BE2C (cell line): Measurements from ENCODE around the gene TBC1D3B.

ENCODE experiments used
- DNase-seq: peaks from one replicate; pipeline ENCODE4 v3.0.0-alpha.2; 2020
- H3K27me3 ChIP-seq: fragments of 250-450 bp; sonication (Bioruptor Pico); 2 replicates; pipeline ENCODE4 v1.5.1; 2020; ENCODE audit warnings: mild to moderate bottlenecking
- H3K36me3 ChIP-seq: fragments of 250-450 bp; sonication (Bioruptor Pico); 2 replicates; pipeline ENCODE4 v1.5.1; 2020; ENCODE audit warnings: mild to moderate bottlenecking
- H3K4me1 ChIP-seq: fragments of 250-450 bp; sonication (Bioruptor Pico); 2 replicates; pipeline ENCODE4 v1.5.1; 2020
- H3K4me3 ChIP-seq: 2 replicates; pipeline ENCODE4 v1.5.1; 2011; ENCODE audit warnings: low read depth, low read length
- H3K9me3 ChIP-seq: fragments of 250-450 bp; sonication (Bioruptor Pico); 2 replicates; pipeline ENCODE4 v1.5.1; 2020
- TF ChIP-seq, protein P1 (sequence below): IDR thresholded peaks from 2 replicates; pipeline ENCODE4 v1.5.1; 2012; ENCODE audit warnings: mild to moderate bottlenecking, low read depth, low read length

TBC1D3B gene

GRCh38 chr17:36147601-36148000, 28.8 kb downstream of the TBC1D3B start:
- H3K9me3 ChIP-seq: no peaks in the 10 kb centered on the region
- no peaks in the 10 kb centered on the region for H3K4me1 ChIP-seq
- H3K4me3 ChIP-seq: no peak overlapping the region
- TF ChIP-seq, protein P1, sequence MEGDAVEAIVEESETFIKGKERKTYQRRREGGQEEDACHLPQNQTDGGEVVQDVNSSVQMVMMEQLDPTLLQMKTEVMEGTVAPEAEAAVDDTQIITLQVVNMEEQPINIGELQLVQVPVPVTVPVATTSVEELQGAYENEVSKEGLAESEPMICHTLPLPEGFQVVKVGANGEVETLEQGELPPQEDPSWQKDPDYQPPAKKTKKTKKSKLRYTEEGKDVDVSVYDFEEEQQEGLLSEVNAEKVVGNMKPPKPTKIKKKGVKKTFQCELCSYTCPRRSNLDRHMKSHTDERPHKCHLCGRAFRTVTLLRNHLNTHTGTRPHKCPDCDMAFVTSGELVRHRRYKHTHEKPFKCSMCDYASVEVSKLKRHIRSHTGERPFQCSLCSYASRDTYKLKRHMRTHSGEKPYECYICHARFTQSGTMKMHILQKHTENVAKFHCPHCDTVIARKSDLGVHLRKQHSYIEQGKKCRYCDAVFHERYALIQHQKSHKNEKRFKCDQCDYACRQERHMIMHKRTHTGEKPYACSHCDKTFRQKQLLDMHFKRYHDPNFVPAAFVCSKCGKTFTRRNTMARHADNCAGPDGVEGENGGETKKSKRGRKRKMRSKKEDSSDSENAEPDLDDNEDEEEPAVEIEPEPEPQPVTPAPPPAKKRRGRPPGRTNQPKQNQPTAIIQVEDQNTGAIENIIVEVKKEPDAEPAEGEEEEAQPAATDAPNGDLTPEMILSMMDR: no peak
- H3K27me3 ChIP-seq: peaks cover 42% of the 10 kb centered on the region
- H3K36me3 ChIP-seq: no peaks in the 10 kb centered on the region
- DNase-seq: no peak

GRCh38 chr17:36144981-36145729, 31.3 kb downstream of the TBC1D3B start:
- H3K4me3 ChIP-seq: no peak overlapping the region
- H3K4me1 ChIP-seq: no peaks in the 10 kb centered on the region
- peaks cover 53% of the 10 kb centered on the region for H3K27me3 ChIP-seq
- H3K36me3 ChIP-seq: no peaks in the 10 kb centered on the region
- H3K9me3 ChIP-seq: no peaks in the 10 kb centered on the region
- DNase-seq: no peak
- TF ChIP-seq, protein P1: no peak

- H3K27me3 ChIP-seq: peaks cover 42% of the 10 kb centered on the region
- no peak for DNase-seq
- TF ChIP-seq, protein P1: no peak
- no peaks in the 10 kb centered on the region for H3K4me1 ChIP-seq
- no peak overlapping the region for H3K4me3 ChIP-seq
- H3K9me3 ChIP-seq: no peaks in the 10 kb centered on the region
- no peaks in the 10 kb centered on the region for H3K36me3 ChIP-seq
Observed at GRCh38 chr17:36144014-36144413, 32.4 kb downstream of the TBC1D3B start.

DNA sequence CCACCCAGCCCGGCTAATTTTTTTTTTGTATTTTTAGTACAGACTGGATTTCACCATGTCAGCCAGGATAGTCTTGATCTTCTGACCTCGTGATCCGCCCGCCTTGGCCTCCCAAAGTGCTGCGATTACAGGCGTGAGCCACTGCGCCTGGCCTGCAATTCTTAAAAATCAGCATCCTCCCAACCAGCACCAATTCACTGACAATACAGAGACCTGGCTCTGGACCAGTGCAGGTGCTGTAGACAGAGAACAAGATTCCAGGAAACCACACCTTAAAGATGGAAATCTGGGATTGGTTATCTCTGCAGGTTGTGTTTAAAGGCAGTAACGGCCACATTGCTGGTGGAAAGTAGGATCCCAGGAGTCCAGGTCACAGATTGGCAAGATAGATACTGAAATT, 33.6 kb downstream of the TBC1D3B start:
- H3K27me3 ChIP-seq: peaks cover 37% of the 10 kb centered on the region
- TF ChIP-seq, protein P1: no peak
- H3K4me1 ChIP-seq: no peaks in the 10 kb centered on the region
- no peaks in the 10 kb centered on the region for H3K9me3 ChIP-seq
- no peaks in the 10 kb centered on the region for H3K36me3 ChIP-seq
- no peak for DNase-seq
- H3K4me3 ChIP-seq: no peak overlapping the region

DNA sequence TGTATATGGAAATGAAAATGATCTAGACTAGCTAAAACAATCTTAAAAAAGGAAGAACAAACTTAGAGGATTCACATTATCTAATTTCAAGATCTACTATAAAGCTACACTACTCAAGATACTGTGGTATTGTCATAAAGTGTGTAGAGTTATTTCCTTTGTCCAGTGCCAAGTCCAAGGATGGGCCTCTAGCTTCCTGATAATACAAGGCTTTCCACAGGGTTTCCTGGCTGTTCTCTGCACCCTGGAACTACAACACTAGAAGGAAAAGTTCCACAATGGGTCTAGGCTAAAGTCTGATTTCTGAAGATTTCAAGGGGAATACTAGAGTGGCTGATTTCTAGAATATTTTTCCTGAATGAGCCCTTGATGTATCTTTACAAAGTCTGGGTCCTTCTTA, 34.2 kb downstream of the TBC1D3B start:
- H3K36me3 ChIP-seq: no peaks in the 10 kb centered on the region
- H3K9me3 ChIP-seq: no peaks in the 10 kb centered on the region
- H3K4me3 ChIP-seq: no peak overlapping the region
- no peaks in the 10 kb centered on the region for H3K4me1 ChIP-seq
- no peak for DNase-seq
- TF ChIP-seq, protein P1: no peak
- H3K27me3 ChIP-seq: peaks cover 32% of the 10 kb centered on the region

- Histone ChIP-seq H3K4me1 (no peaks in the 10 kb centered on the region), H3K9me3 (no peaks in the 10 kb centered on the region), H3K4me3 (no peak overlapping the region), H3K36me3 (no peaks in the 10 kb centered on the region), H3K27me3 (peaks cover 23% of the 10 kb centered on the region)
- TF ChIP-seq, protein P1: no peak
- DNase-seq: no peak
Observed at GRCh38 chr17:36136439-36136838, 40.0 kb downstream of the TBC1D3B start.
